ENCODE results near the gene HRC. TPM values are rescaled to one million over a fixed set of nuclear protein-coding genes. Genes with fewer than 3 reads are reported as not detected.

Gene HRC
- total RNA-seq, 2 experiments from 2014 or later = not detected

DNA sequence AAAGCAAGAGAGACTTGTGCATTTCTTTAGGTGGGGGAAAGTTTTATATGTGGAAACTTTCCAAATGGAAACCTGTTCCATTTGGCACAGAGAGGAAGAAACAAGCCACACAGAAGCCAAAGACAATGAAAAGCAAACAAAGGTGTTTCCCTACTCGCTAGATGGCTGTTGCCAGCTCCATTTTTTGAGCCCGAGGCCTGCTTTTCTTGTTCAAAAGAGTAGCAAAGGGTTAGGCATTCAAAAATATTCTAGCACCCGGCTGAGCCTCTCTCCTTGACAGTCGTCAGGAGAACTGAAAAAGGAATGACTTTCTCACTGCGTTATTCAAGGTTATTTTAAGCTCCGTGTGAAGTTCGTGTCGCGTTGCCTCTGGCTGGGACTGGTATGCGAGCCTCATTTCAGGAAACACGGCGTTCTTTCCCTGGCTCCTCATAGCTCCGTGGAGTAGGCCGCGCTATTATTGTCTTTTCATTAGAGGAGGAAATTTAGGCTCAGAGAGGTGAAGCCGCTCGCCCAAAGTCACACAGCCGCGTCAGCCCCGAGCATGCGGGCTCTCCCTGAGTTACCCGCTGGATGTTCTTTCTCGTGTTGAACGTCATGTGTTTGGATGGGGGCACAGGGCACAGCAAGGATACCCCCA, 10.0 kb upstream of the HRC start:
- CTCF ChIA-PET = no interaction called here

DNA sequence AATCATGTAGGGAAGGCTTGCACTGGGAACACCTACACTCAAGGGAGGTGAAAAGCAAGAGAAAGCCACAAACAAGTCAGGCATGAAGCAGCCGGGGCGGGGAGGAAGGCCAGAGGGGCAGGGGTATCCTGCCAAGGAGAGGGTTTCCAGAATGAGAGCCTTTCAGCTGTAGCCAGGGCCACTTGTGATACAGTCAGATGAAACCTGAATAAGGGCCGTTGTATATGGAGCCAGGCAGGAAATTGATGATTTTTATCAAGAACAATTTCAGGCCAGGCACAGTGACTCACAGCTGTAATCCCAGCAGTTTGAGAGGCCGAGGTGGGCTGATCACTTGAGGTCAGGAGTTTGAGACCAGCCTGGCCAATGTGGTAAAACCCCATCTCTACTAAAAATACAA, 6.8 kb upstream of the HRC start:
- ChIA-PET POLR2A (no interaction called here), CTCF (interaction anchor here (0.5 kb wide), 1 partner anchor 387 kb away, joined by 3 read pairs; no protein-coding TSS in a partner anchor)

More for the DNA sequence above, 10.0 kb upstream of the HRC start:
- POLR2A ChIA-PET = no interaction called here

DNA sequence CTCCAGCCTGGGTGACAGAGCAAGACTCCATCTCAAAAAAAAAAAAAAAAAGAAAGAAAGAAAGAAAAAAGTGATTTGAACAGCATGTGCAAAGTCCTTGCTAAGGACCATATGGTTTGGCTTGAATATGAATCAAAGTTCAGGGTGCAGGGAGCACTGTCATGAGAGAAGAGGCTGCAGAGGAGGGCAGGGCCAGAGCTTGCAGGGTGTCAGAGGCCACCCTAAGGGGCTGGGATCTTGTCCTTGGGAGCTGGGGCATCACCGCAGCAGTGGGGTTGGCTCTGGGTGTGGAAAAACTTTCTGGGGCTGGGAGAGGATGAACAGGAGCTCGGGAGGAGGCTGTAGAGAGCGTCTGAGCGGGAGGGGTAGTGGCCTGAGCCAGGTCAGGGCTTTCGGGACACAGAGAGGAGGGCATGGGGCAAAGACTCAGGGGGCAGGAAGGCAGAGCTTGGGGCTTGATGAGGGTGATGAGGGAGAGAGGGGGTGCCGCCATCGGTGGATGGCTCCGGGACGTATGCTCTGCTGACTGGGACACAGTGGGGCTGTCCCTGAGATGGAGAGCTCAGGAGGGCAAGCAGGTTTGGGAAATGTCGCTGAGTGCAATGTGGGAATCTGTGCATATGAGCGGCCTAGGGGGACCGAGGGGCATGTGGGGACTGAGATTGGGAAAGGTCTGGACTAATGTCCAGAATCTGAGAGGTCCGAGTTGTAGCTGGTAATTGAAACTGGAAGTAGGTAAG, 5.4 kb upstream of the HRC start:
- ChIA-PET POLR2A (no interaction called here), CTCF (interaction anchor here (0.7 kb wide), 1 partner anchor 34 kb away, joined by 3 read pairs; no protein-coding TSS in a partner anchor)

DNA sequence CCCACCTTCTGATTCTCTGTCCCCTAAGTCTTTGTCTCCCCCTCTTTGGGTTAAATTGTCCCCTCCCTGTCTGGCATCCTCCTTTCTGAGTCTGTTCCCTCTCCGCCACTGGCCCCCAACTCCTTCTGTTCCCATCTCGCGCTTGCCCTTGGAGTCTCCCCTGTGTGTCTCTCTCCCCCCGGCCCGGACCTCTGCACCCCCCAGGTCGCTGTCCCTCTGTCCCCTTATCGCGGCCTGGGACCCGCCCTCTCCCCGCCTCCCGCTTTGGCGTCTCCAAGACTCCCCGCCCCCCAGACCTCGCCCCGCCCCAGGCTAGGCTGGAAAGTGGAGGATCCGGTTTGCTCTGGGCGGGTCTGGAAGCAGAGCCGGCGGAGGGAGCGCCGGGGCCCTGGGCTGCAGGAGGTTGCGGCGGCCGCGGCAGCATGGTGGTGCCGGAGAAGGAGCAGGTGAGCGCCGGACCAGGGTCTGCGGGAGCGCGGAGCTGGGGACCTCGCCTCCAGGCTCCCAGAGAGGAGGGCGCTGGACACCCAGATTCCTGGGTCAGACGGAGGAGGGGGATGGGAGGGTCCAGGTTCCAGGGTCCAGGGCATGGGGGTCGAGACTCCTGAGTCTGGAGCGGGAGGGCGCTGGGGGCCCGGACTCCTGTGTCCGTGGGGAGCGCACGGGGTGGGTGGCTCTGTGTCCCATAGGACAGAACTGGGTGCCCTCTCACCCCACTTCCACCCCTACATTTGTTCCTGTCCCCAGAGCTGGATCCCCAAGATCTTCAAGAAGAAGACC, 2.4 kb upstream of the HRC start, which contains the start of gene TRPM4:
TRPM4 (plus strand) TSS at position 348 of the 780 bp plus-strand sequence; CDS start at position 423, 75 bp downstream.
- POLR2A ChIA-PET = no interaction called here
- CTCF ChIA-PET = no interaction called here

DNA sequence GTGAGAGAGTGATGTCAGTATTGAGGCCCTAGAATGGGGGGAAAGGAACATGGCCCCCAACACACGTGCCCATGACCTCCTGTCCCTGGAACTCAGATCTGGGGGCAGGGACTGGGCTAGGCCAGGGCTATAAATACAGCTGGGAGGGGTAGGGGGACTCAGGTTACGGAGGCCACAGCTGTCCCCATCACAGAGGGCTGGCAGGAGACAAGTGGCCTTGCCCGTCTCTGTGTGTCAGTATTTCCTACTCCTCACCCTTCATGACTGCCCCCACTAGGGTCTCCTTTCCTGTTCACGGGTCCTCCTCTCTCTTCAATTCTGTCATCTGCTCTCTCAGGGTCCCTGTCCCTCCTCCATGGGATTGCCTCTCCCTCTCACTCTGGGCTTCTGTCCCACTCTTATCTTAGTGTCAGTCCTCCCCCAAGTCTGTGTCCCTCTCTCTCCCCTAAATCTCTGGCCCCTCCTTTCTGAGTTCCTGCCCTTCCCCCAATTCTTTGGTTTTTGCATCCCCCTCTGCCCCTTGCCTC, 687 bp upstream of the HRC start:
- ChIA-PET POLR2A (no interaction called here), CTCF (interaction anchor here (0.8 kb wide), 1 partner anchor 42 kb away, joined by 4 read pairs; no protein-coding TSS in a partner anchor)

DNA sequence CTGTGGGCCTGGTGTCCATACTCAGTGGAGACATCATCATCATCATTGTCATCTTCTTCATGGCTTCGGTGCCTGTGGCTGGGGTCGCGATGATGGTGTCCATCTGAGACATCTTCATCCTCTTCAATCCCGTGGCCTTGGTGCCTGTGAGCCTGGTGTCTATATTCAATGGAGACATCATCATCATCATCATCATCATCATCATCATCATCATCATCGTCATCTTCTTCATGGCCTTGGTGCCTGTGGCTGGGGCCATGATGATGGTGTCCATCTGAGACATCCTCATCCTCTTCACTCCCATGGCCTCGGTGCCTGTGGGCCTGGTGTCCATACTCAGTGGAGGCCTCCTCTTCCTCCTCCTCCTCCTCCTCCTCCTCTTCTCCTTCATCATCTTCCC, 917 bp downstream of the HRC start:
- ChIA-PET POLR2A (no interaction called here), CTCF (no interaction called here)

DNA sequence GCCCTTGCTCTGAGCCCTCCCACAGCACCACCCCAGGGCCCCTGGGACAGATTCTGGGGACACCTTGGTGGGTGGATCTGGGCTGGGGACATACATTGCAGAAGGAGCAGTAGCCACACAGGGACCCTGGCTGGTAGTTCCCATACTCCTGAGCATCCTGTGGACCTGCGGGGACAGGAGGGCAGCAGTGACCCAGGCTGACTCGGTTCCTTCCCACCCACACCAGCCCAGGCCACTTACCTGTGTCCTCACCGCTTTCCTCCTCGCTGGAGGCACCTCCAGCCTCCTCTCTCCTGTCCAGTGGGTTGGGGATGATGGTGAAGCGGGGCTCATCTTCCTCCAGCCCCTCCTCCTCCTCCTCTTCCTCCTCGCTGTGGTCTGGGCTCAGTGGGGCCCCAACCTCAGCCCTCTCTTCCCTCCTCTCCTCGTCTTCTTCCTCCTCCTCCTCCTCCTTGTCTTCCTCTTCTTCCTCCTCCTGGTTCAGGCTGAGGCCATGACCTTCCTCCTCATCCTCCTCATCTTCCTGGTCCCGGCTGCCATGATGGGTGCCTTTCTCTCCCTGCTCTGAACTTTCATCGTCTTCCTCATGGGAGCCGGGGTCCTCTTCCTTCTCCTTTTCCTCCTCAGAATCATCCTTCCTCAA, 1.9 kb downstream of the HRC start:
- ChIA-PET POLR2A (no interaction called here), CTCF (no interaction called here)

DNA sequence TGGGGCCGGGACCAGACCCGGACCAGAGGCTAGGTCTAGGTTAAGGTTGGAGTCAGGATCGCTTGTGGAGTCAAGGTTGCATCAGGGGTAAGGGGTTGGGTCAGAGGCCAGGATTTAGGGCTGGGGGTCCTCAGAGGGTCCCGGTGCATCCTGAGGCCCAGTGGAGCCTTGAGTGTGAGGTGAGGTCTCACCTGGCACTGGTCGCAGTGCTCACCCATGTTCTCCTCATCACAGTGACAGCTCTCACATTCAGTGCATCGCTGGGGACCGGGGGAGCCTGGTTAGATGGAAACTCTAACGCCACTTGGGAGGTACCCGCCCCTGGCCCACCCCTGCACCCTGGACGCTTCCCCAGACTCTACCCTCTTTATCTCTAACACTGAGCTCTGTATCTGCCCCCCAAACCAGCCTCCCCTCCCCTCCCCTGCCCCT, 3.1 kb downstream of the HRC start:
- ChIA-PET CTCF (interaction anchor here (1.4 kb wide), 1 partner anchor 54 kb away, joined by 4 read pairs; no protein-coding TSS in a partner anchor), POLR2A (no interaction called here)

DNA sequence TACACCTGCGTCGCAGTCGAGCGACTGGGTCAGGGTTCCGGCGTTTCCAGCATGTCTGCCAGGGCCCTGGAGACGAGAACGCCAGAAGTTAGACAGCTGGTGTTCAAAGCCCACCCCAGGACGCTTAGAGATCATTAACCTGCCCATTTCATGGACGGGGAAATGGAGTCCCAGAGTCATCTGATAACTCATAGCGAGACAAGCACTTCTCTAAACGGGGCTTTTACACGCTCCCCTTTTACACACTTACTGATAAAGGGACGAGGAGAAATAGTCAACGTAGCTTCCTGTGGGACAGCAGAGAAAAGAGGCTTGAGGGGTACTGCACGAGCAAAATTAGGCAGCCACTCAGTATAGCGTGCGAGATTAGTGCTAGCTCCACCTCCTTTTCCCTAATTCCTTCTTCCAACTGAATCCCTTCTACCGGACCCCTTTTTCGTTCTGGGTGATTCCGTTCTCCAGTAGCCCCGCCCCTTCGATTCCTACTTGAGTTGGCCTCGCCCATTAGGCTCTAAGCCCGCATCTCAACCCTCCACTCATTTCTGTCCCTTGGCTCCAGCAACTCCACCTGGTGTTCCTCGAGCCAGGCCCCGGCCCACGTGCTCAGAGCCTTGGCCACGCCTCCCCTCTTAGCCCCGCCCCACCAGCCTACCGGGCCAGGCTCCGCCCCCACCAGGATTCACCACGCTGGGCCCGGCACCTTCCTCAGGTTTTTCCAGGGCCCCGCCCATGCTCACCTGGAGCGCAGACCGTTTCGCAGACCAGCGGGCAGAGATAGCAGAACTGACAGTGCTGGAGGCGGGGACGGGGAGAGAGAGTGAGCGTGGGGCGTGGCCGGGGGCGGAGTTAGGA, 3.7 kb downstream of the HRC start:
- CTCF ChIA-PET = interaction anchor here (0.7 to 1.4 kb wide), 2 partner anchors 54 to 153 kb away, joined by 4 read pairs; no protein-coding TSS in a partner anchor
- POLR2A ChIA-PET = interaction anchor here (0.6 kb wide), 1 partner anchor 341 kb away, joined by 4 read pairs; no protein-coding TSS in a partner anchor

DNA sequence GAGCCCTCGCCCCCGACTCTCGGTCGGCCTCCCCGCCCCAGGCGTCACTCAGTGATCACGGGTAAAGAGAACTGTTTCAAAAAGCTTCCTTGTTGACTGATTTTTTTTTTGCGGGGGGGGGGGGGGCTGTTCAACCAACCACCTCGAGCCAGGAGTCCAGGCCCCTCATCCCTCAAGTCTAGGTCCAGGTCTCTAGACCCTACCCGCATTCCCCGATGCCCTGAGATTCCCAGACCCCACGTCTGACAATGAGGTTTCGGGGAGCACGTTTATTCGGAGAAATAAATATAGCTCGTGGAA, 4.3 kb downstream of the HRC start:
- ChIA-PET POLR2A (no interaction called here), CTCF (interaction anchor here (0.7 to 1.4 kb wide), 2 partner anchors 53 to 152 kb away, joined by 4 read pairs; no protein-coding TSS in a partner anchor)

DNA sequence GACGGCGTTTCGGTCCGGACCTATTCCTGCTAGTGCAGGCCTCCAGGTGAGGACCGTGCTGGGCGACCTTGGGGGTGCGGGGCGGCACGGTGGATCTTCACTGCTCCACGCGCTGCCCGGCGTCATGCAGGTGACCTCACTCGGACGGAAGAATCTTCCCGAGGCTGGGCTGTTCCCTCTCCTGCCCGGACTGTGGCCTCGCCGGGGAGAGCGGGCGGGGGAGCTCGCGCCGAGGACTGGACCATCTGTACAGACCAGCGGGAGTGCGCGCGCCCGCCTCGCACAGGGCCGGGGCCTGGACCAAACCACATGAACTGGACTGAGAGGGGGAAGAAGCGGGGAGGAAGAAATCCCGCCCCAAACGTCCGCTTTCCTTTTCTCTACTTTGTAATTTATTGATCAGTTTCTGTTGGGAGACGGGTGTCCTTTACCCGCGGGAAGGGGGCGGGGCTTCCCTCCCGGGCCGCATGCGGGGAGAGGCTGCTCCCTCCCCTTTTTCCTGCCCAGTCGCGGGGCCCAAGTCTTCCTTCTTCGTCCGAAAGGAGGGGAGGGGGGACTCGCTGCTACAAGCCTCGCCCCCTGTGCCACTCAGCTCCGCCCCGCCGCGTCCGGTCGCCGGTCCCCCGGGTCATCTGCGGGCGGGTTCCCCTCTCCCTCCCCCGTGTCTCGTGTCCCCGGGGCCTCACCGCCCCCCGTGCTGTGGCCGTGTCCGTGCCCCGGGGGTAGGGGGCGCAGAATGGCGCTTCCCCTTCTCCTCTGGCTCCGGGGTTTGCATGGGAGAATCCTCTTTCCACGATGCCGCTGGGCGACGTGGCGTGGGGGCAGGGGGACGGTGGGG, 4.9 kb downstream of the HRC start:
- ChIA-PET CTCF (interaction anchor here (0.6 to 1.4 kb wide), 3 partner anchors 53 to 152 kb away, joined by 3 to 4 read pairs (median 4); no protein-coding TSS in a partner anchor), POLR2A (interaction anchor here (0.5 kb wide), 1 partner anchor 541 kb away, joined by 11 read pairs; no protein-coding TSS in a partner anchor)

DNA sequence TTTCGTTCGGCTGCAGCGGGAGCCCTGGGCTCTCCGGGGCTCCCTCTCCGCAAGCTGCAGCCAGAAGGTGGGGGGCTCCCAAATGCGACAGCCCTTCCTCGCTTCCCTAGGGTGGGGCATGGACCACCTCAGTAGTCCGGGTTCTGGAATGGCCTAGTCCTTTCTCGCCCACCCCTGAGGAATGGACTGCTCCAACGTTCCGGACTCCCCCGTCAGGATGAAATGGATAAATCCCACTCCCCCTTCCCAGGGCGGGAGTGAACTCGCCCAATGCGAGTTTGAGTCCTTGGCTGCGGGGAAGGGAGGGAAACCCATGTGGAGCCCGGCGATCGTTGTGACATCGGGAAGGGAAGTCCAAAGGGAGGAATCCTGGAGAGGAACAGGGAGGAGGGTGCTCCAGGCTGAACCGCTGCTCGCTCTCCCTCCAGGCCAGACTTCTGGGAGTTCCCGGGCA, 5.5 kb downstream of the HRC start:
- ChIA-PET CTCF (interaction anchor here (0.6 kb wide), 1 partner anchor 73 kb away, joined by 3 read pairs; no protein-coding TSS in a partner anchor), POLR2A (no interaction called here)

DNA sequence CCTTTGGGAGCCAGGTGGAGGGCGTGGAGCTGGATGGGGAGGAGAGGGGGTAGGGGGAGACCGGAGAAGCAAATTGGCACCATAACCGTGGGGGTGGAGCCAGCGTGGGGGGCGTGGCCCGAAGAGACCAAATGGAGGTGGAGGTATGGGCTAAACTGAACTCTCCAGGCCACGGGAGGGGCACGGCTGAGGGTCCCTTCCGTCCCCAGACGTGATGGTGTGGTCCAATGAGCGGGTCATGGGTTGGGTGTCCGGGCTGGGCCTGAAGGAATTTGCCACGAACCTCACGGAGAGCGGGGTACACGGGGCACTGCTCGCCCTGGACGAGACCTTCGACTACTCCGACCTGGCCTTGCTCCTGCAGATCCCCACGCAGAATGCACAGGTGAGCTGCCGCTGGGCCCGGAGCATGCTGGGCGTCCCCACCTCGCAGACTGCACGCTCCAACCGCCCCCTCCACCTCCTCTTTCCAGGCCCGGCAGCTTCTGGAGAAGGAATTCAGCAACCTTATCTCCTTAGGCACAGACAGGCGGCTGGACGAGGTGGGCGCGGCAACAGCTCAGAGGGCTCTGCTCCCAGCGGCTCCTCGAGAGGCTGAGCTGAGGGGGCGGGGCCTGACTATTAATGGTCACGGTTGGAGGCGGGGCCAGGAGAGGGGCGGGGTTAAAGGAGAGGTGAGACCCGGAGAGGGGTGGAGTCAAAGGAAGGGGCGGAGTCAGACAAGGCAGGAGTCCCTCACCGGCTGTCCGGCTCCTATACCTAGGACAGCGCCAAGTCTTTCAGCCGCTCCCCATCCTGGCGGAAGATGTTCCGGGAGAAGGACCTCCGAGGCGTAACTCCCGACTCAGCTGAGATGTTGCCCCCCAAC, 6.2 kb downstream of the HRC start:
- ChIA-PET CTCF (interaction anchor here (0.7 to 6.8 kb wide), 5 partner anchors 43 to 155 kb away, joined by 3 to 38 read pairs (median 3); partner anchors contain the start of gene RUVBL2), POLR2A (no interaction called here)

DNA sequence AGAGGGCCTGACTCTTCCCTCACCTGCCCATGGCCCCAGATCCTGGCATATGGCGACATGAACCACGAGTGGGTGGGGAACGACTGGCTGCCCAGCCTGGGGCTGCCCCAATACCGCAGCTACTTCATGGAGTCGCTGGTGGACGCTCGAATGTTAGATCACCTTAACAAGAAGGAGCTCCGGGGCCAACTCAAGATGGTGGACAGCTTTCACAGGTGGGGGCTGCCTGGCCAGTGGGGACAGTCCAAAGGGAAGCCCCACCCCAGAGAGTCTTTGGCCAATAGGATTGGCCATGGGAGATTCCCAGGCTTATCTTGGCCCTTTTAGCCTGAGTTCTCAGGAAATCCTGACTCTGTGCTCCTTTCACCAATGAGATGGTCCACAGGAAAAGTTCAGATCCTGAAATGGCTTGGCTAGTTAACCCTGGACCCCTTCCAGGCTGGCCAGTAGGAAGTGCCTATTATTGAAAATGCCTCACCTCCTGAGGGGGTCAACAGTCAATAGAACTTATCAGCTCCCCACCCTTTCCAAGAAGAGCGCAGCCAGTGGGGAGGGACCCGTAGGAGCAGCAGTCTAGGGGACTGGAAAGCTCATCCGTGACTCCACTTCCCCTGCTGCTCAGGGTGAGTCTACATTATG, 7.0 kb downstream of the HRC start:
- POLR2A ChIA-PET = interaction anchor here (1.1 kb wide), 1 partner anchor 37 kb away, joined by 3 read pairs; no protein-coding TSS in a partner anchor
- CTCF ChIA-PET = interaction anchor here (0.6 to 6.8 kb wide), 5 partner anchors 42 to 320 kb away, joined by 3 to 38 read pairs (median 3); partner anchors contain the start of gene RUVBL2

DNA sequence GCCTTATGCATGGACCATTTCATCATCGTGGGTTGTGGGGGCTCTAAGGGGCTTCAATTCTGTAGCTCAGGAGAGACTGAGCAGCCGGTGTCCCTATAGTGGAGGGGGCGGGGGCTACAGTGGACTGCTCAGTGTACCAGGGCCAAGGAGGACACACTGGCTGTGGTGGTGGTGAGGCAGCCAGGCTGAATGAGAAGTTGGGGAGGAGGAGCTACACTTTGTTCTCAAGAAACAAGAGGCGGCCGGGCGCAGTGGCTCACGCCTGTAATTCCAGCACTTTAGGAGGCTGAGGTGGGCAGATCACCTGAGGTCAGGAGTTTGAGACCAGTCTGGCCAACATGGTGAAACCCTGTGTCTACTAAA, 8.8 kb downstream of the HRC start:
- ChIA-PET CTCF (interaction anchor here (0.7 to 6.8 kb wide), 6 partner anchors 18 to 148 kb away, joined by 3 to 38 read pairs (median 4); partner anchors contain the start of genes LIN7B and PPFIA3), POLR2A (interaction anchor here (0.6 kb wide), 1 partner anchor 27 kb away, joined by 3 read pairs; the partner anchor contains the start of gene PPFIA3)
